Heart right ventricle (tissue), 16 donors: Measurements from ENCODE around the gene DHPS. TPM values are rescaled to one million over a fixed set of nuclear protein-coding genes. Genes with fewer than 3 reads are reported as not detected.

Experiments
- ATAC-seq, 8 donors: fragments of 200-7000 bp; cut with Tn5 transposase; one replicate each; pipeline ENCODE4 v1.9.1; 2020; ENCODE audit warnings: mild to moderate bottlenecking in 8 of 8, moderate library complexity in 8 of 8, moderate number of reproducible peaks in 1 of 8
- DNase-seq, 2 donors: peaks; one replicate each; pipeline ENCODE4 v3.0.0-alpha.2; 2020
- H3K27ac ChIP-seq, 10 donors: fragments of 200-600 bp; sonication (generic) in 2 of 10; one replicate each; pipeline versions ENCODE4 v1.5.0 to v1.8.0; 2020 to 2022; ENCODE audit warnings: mild to moderate bottlenecking in 3 of 10
- H3K27me3 ChIP-seq, 7 donors: fragments of 200-600 bp; one replicate each; pipeline ENCODE4 v1.8.0; 2021 to 2022; ENCODE audit warnings: mild to moderate bottlenecking in 2 of 7
- H3K36me3 ChIP-seq, 9 donors: fragments of 200-600 bp; sonication (generic) in 1 of 9; one replicate each; pipeline versions ENCODE4 v1.5.0 to v1.8.0; 2020 to 2022; ENCODE audit warnings: mild to moderate bottlenecking in 2 of 9
- H3K4me1 ChIP-seq, 9 donors: fragments of 200-600 bp; sonication (generic) in 1 of 9; one replicate each; pipeline versions ENCODE4 v1.5.0 to v1.8.0; 2020 to 2022; ENCODE audit warnings: mild to moderate bottlenecking in 4 of 9
- H3K4me3 ChIP-seq, 10 donors: fragments of 200-600 bp; sonication (generic) in 2 of 10; one replicate each; pipeline versions ENCODE4 v1.5.0 to v1.8.0; 2020 to 2022; ENCODE audit warnings: mild to moderate bottlenecking in 7 of 10, moderate library complexity in 2 of 10
- H3K9me3 ChIP-seq, 11 donors: fragments of 200-600 bp in 10 of 11; sonication (generic) in 2 of 11; one replicate each; pipeline versions ENCODE4 v1.5.0 to v1.8.0; 2013 to 2022; ENCODE audit warnings: mild to moderate bottlenecking in 2 of 11, control low read depth in 1 of 11, moderate library complexity in 1 of 11
- CTCF ChIP-seq, 9 donors: fragments of 200-600 bp; sonication (generic) in 2 of 9; IDR thresholded peaks; one replicate each; pipeline versions ENCODE4 v1.5.0 to v1.8.0; 2021 to 2022; ENCODE audit warnings: antibody characterized with exemption in 9 of 9, mild to moderate bottlenecking in 5 of 9, moderate library complexity in 1 of 9
- WGBS, 2 donors: extraction: QIAGEN DNeasy Blood & Tissue Kit; methylation state at CpG; one replicate each; pipeline ENCODE4 v1.1.7; 2013; ENCODE audit warnings: inconsistent platforms in 1 of 2; 5-methylcytosine and 5-hydroxymethylcytosine counted together
- intact Hi-C, 10 donors: fragments of 100-400 bp; cut with DNase I; formaldehyde crosslinking; loops; one replicate each; pipeline versions ENCODE4 v1.11.1 to v1.14.2; 2022
- long read RNA-seq, 3 donors: library from polyadenylated mRNA; unstranded; transcript quantifications; one replicate each; pipeline ENCODE4 v2.0.0, GENCODE V29; 2020 to 2021
- polyA plus RNA-seq, 2 donors: library from polyadenylated mRNA; stranded (reverse); fragments of 200-250 nt; gene quantifications; one replicate each; pipeline ENCODE4 v1.2.3, GENCODE V29; 2013
- total RNA-seq, 10 donors: library from RNA; stranded (reverse); fragmentation: NEBNext Ultra II Directional in 3 of 10; extraction: Animal tissue kit (Norgen Biotek cat#: 25700) in 3 of 10; gene quantifications; one replicate each; pipeline versions ENCODE4 v1.2.1 to v1.2.4, GENCODE V29; 2021 to 2023
- donor health status: Arrhythmogenic right ventricular cardiomyopathy.
- donor health status: ischemic (EF 13 %, LVEDD 7.1; RV severe dilation, severe dysfunction).
- donor health status: healthy with polysubstance abuse.
- donor health status: DM: no; HTN: yes; CAD: no.
- donor health status: DM: no; HTN: no; CAD: no.
- donor health status: ischemic (EF 25% LVEDD 6.9; RV normal size, moderate dysfunction).
- donor health status: ischemic (EF 25% LVEDD 5.7; RV mildly dilated, moderate dysfunction).
- donor health status: healthy.
- donor health status: DM: yes; HTN: yes; CAD: no.
- donor health status: Ischemic cardiomyopathy.
- donor health status: ischemic (EF 35%, LVEDD 5.7; RV mildly dilated, moderate dysfunction).
- donor health status: nonischemic (EF 11% LVEDD 7.7; RV severe dilation, severe dysfunction).
- donor health status: DM: yes; HTN: yes; CAD: no.
- donor health status: PGD.
- donor health status: ischemic (EF 29% LVEDD 5.4; RV normal size, mild dysfunction).
- donor health status: nonischemic (EF 23%, LVEDD 6.1; RV moderate dilation, normal function).

DHPS gene
- total RNA-seq (10 to 100 TPM; 43.6 to 59.3 (median 49.7) TPM), polyA plus RNA-seq (10 to 100 TPM; 64.5 to 82.2 TPM)
- long read RNA-seq, donor 1, transcript DHPS-201 (9 exons, 1,363 nt) = major isoform, 48 of 67 reads
- long read RNA-seq, donor 1, partial matches to known transcripts = 4 of 67 reads
- long read RNA-seq, donor 1, other reads (novel, unspliced or antisense) = 9 of 67 reads
- long read RNA-seq, donor 2, transcript DHPS-221 (8 exons, 1,176 nt) = minor isoform, 6 of 71 reads
- long read RNA-seq, donor 2, transcript DHPS-201 (9 exons, 1,363 nt) = major isoform, 54 of 71 reads
- long read RNA-seq, donor 2, partial matches to known transcripts = 4 of 71 reads
- long read RNA-seq, donor 2, other reads (novel, unspliced or antisense) = 7 of 71 reads
- long read RNA-seq, donor 3, transcript DHPS-201 (9 exons, 1,363 nt) = major isoform, 108 of 123 reads
- long read RNA-seq, donor 3, transcript DHPS-221 (8 exons, 1,176 nt) = minor isoform, 5 of 123 reads
- long read RNA-seq, donor 3, partial matches to known transcripts = 0 of 123 reads
- long read RNA-seq, donor 3, other reads (novel, unspliced or antisense) = 8 of 123 reads

GRCh38 chr19:12681074-12681987 is at the start of gene DHPS:
Gene DHPS, minus strand, starts transcription at chr19:12681880. Its CDS starts 114 bp downstream, at chr19:12681766.
- peak; percentile 89 to 96 (median 94) for ATAC-seq

GRCh38 chr19:12731337-12731736 is 49.7 kb upstream of the DHPS start:
- H3K4me1 ChIP-seq = peaks cover 13 to 46% (median 25%) of the 10 kb centered on the region in 9 donors
- H3K27ac ChIP-seq = no peak overlapping the region
- no peaks in the 10 kb centered on the region for H3K9me3 ChIP-seq
- 92 to 94% methylated on average over 24 of the region's 24 CpGs for WGBS, 2 donors
- H3K36me3 ChIP-seq = peaks cover 0 to 52% (median 16%) of the 10 kb centered on the region in 9 donors
- no peak for DNase-seq
- ATAC-seq = no peak
- TF ChIP-seq CTCF (IDR thresholded peaks at IDR 0.05) = no peak
- no peaks in the 10 kb centered on the region for H3K27me3 ChIP-seq
- intact Hi-C loops = no loop called here
- H3K4me3 ChIP-seq = no peak overlapping the region

More at GRCh38 chr19:12681074-12681987, at the start of gene DHPS:
- DNase-seq = peak; percentile 85 to 97
- intact Hi-C loops = loop anchor here in 1 of 10 donors (5.0 kb wide), 1 partner anchor 41 kb away; the partner anchor contains the start of gene TNPO2
- no peaks in the 10 kb centered on the region for H3K27me3 ChIP-seq
- 0% methylated on average over 68 of the region's 68 CpGs for WGBS, 2 donors
- peak within 1 kb of the TSS; percentile 71 to 100 (median 82) for H3K4me3 ChIP-seq
- H3K4me1 ChIP-seq = peaks cover 0 to 29% (median 13%) of the 10 kb centered on the region in 9 donors
- H3K36me3 ChIP-seq = peaks cover 0 to 39% (median 29%) of the 10 kb centered on the region in 9 donors
- H3K27ac ChIP-seq = peak within 1 kb of the TSS; percentile 91 to 98 (median 94)
- TF ChIP-seq CTCF (IDR thresholded peaks at IDR 0.05) = no peak
- no peaks in the 10 kb centered on the region for H3K9me3 ChIP-seq

GRCh38 chr19:12730064-12730463 is 48.4 kb upstream of the DHPS start:
- intact Hi-C loops = no loop called here
- Histone ChIP-seq H3K9me3 (no peaks in the 10 kb centered on the region), H3K27me3 (no peaks in the 10 kb centered on the region), H3K36me3 (peaks cover 0 to 52% (median 16%) of the 10 kb centered on the region in 9 donors), H3K4me3 (no peak overlapping the region), H3K4me1 (peaks cover 13 to 39% (median 23%) of the 10 kb centered on the region in 9 donors), H3K27ac (no peak overlapping the region)
- WGBS, 2 donors = 82 to 89% methylated on average over 3 of the region's 3 CpGs
- ATAC-seq = no peak
- no peak for DNase-seq
- TF ChIP-seq CTCF (IDR thresholded peaks at IDR 0.05) = no peak
